Thoracic aorta (tissue), 2 donors: ENCODE measurements around the gene NOL4L. TPM values are rescaled to one million over a fixed set of nuclear protein-coding genes. Genes with fewer than 3 reads are reported as not detected.

Experiments used
- ATAC-seq: fragments of 150-250 bp; one replicate; pipeline ENCODE4 v1.8.0; 2017; ENCODE audit warnings: low read depth; ENCODE audit not compliant: insufficient number of reproducible peaks, low FRiP score
- DNase-seq: peaks from one replicate; pipeline ENCODE4 v3.0.0-alpha.2; 2020; ENCODE audit warnings: low spot score
- H3K27ac ChIP-seq, 2 donors: fragments of 200-600 bp; sonication (generic); 1 replicate in 1 of 2; 2 replicates in 1 of 2; pipeline ENCODE4 v1.5.1; 2016; ENCODE audit warnings: mild to moderate bottlenecking in 2 of 2, moderate library complexity in 2 of 2
- H3K27me3 ChIP-seq: fragments of 200-600 bp; sonication (generic); replicated peaks from 2 replicates; pipeline ENCODE4 v1.6.0; 2016; ENCODE audit warnings: mild to moderate bottlenecking; ENCODE audit not compliant: insufficient read depth
- H3K36me3 ChIP-seq: fragments of 200-600 bp; sonication (generic); one replicate; pipeline ENCODE4 v1.5.1; 2016
- H3K4me1 ChIP-seq, 2 donors: fragments of 200-600 bp; sonication (generic); 1 replicate in 1 of 2; 2 replicates in 1 of 2; pipeline versions ENCODE4 v1.5.1 to v1.6.0; 2016; ENCODE audit warnings: low read depth in 2 of 2, mild to moderate bottlenecking in 1 of 2; ENCODE audit not compliant: control insufficient read depth in 1 of 2
- H3K4me3 ChIP-seq: fragments of 200-600 bp; sonication (generic); 2 replicates; pipeline ENCODE4 v1.5.1; 2016; ENCODE audit warnings: mild to moderate bottlenecking
- H3K9me3 ChIP-seq: fragments of 200-600 bp; sonication (generic); 2 replicates; pipeline ENCODE4 v1.5.1; 2016
- CTCF ChIP-seq: fragments of 200-600 bp; sonication (generic); IDR thresholded peaks from one replicate; pipeline ENCODE4 v1.5.1; 2019; ENCODE audit warnings: antibody characterized with exemption
- total RNA-seq, 2 donors: library from RNA; depleted of rRNA; stranded (reverse); fragments of >200 nt; gene quantifications; one replicate each; pipeline versions ENCODE4 v1.1.0 to v1.2.3, GENCODE V29; 2016

Gene NOL4L
- total RNA-seq, 2 donors from 2014 or later = 17.5 to 23.7 TPM

- no peaks in the 10 kb centered on the region for H3K9me3 ChIP-seq
- no peak for ATAC-seq
- no peak for TF ChIP-seq CTCF
- no peaks in the 10 kb centered on the region for H3K36me3 ChIP-seq
- H3K4me1 ChIP-seq = no peaks in the 10 kb centered on the region
- no peaks in the 10 kb centered on the region for H3K27me3 ChIP-seq
- no peak for DNase-seq
- H3K4me3 ChIP-seq = no peak overlapping the region
- no peak overlapping the region for H3K27ac ChIP-seq
Observed at GRCh38 chr20:32505723-32506473, 79.2 kb downstream of the NOL4L start.

- Histone ChIP-seq H3K9me3 (no peaks in the 10 kb centered on the region), H3K36me3 (no peaks in the 10 kb centered on the region), H3K27me3 (no peaks in the 10 kb centered on the region), H3K4me1 (no peaks in the 10 kb centered on the region), H3K27ac (no peak overlapping the region), H3K4me3 (no peak overlapping the region)
- ATAC-seq (no peak), DNase-seq (no peak)
- TF ChIP-seq CTCF = no peak
Observed at GRCh38 chr20:32501709-32502108, 83.4 kb downstream of the NOL4L start.

GRCh38 chr20:32497589-32498224 is 87.4 kb downstream of the NOL4L start:
- no peak overlapping the region for H3K27ac ChIP-seq
- DNase-seq (no peak), ATAC-seq (no peak)
- no peak for TF ChIP-seq CTCF
- no peaks in the 10 kb centered on the region for H3K9me3 ChIP-seq
- H3K4me3 ChIP-seq = no peak overlapping the region
- H3K27me3 ChIP-seq = no peaks in the 10 kb centered on the region
- H3K36me3 ChIP-seq = no peaks in the 10 kb centered on the region
- no peaks in the 10 kb centered on the region for H3K4me1 ChIP-seq

- no peak for TF ChIP-seq CTCF
- Histone ChIP-seq H3K9me3 (no peaks in the 10 kb centered on the region), H3K27ac (no peak overlapping the region), H3K4me1 (no peaks in the 10 kb centered on the region), H3K27me3 (no peaks in the 10 kb centered on the region), H3K36me3 (no peaks in the 10 kb centered on the region), H3K4me3 (no peak overlapping the region)
- DNase-seq (no peak), ATAC-seq (no peak)
Observed at GRCh38 chr20:32496811-32497533, 88.2 kb downstream of the NOL4L start.

GRCh38 chr20:32495949-32496348 is 89.2 kb downstream of the NOL4L start:
- ATAC-seq (no peak), DNase-seq (no peak)
- H3K9me3 ChIP-seq = no peaks in the 10 kb centered on the region
- no peaks in the 10 kb centered on the region for H3K4me1 ChIP-seq
- no peaks in the 10 kb centered on the region for H3K27me3 ChIP-seq
- H3K36me3 ChIP-seq = no peaks in the 10 kb centered on the region
- TF ChIP-seq CTCF = no peak
- H3K27ac ChIP-seq = no peak overlapping the region
- H3K4me3 ChIP-seq = no peak overlapping the region
